ENCODE measurements around the gene GLYR1.
"Not testable (repeated sequence)": the region's sequence is repeated elsewhere in the genome, so short reads cannot be mapped to it uniquely, and the experiment has no call there.

The GLYR1 gene

DNA sequence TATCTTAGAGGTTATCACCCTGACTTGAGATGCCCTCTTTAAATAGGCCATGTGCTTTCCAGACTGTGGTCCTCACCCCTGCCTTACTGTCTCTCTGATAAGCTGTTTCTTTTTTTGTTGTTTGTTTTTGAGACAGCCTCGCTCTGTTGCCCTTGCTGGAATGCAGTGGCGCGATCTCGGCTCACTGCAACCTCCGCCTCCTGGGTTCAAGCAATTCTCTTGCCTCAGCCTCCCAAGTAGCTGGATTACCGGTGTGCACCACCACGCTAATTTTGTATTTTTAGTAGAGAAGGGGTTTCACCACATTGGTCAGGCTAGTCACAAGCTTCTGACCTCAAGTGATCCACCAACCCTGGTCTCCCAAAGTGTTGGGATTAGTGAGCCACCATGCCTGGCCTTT lies 58.2 kb downstream of the GLYR1 start:
- DNase-seq (ENCODE audit: low read depth in 2 of 2) = no peak

DNA sequence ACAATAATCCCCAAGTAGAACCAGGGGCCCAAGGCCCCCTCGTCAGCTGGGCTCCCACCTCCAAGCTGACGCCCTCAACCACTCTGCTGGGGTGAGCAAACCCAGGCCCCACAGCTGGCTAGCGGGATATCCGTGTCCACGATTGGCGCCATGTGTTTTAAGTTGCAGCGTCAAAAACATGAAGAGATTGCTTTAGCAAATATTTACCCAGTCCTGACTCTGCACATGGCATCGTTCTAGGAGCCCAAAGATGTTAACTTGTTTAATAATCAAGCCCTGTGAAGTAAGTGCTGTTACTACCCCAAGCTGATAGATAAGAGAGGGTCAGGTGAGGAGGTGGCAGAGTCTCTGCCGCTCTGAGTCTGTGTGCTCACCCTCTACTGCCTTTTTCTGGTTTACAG lies 58.6 kb downstream of the GLYR1 start:
- DNase-seq (ENCODE audit: low read depth in 2 of 2) = no peak

DNA sequence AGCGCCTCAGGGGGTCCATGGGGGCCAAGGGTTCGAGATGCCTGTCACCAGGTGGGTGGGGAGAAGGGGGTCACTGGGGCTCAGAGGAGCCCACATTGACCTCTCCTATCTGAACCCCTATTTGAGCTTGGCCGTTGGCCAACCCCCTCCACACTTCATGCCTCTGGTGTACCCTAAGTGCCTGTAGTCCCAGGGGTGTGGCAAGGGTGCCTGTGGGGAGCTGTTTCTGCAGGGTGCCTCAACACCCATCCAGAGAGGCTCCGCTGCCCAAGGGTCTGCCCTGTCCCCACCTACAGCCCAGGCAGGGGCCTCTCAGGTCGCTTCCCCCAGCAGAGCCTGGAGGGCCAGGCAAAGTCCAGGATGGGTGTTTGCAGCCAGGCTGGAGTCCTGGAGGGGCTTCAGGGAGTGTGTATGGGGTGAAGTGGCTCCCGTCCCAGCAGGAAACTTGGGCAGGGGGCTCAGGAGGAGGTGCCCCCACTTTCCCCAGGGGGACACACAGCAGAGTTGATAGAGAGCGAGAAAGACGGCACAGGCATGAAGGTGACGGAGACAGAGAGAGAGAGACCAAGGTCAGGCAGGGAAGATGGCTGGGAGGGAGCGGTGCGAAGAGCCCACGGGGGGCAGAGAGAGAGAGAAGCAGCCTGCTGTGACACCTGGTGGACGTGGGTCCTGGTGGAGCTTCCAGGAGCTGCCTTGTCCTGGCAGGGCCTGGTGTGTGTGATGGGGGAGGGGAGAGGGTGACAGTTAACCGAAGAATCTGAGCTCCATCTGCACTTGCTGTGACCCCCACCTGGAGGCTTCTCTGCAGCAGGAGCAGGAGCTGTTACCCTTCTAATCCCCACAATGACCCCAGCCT lies 59.2 kb downstream of the GLYR1 start, which contains the start of gene SEPTIN12:
TSS of gene SEPTIN12 (minus strand) at position 719 of the 856 bp plus-strand sequence. CDS start at position 19, 700 bp downstream.
- no peak for DNase-seq (ENCODE audit: low read depth in 2 of 2)

DNA sequence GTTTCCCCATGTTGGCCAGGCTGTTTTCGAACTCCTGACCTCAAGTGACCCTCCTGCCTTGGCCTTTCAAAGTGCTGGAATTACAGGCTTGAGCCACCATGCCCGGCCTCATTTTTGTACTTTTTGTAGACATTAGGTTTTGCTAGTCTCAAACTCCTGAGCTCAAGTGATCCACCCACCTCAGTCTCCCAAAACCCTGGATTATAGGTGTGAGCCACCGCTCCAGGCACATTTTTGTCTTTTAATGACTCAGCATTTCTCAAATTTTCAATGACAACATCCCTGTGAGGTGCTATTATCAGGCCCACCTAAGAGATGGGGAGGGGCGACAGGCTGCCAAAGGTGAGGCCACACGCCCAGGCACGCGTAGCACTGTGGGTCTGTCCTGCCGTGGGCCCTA lies 60.0 kb downstream of the GLYR1 start:
- DNase-seq (ENCODE audit: low read depth in 2 of 2) = no peak

DNA sequence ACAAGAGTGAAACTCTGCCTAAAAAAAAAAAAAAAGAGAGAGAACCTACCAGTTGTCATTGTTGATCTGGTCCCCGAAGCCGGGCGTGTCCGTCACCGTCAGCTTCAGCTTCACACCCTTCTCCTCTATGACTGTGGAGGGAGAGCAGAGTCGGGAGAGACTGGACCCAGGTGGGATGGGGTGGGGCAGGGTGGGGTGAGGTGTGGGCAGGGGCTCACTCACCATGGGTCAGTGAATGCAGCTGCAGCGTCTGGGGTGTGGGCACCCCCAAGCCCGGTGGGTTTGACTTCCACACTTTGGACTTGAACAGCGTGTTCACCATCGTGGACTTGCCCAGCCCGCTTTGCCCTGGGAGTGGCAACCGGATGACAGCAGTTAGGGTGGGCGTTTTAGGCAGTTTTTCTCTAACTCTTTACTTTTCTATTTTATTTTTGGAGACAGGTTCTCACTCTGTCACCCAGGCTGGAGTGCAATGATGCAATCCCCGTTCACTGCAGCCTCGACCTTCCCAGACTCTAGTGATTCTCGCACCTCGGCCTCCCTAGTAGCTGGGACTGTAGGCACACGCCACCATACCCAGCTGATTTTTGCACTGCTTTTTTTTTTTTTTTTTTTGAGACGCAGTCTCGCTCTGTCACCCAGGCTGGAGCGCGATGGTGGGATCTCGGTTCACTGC lies 61.2 kb downstream of the GLYR1 start:
- DNase-seq (ENCODE audit: low read depth in 2 of 2) = no peak

DNA sequence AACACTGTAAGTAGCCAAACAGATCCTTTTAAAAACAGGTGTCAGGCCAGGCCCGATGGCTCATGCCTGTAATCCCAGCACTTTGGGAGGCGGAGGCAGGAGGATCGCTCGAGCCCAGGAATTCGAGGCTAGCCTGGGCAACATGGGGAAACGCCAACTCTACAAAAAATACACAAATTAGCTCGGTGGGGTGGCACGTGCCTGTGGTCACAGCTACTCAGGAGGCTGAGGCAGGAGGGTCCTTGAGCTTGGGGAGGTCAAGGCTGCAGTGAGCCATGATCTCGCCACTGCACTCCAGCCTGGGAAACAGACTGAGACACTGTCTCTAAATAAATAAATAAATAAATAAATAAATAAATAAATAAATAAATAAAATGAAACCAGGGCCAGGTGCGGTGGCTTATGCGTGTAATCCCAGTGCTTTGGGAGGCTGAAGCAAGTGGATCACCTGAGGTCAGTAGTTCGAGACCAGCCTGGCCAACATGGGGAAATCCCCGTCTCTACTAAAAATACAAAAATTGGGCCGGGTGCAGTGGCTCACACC lies 62.6 kb downstream of the GLYR1 start:
- not testable (repeated sequence) for DNase-seq (ENCODE audit: low read depth in 2 of 2)

DNA sequence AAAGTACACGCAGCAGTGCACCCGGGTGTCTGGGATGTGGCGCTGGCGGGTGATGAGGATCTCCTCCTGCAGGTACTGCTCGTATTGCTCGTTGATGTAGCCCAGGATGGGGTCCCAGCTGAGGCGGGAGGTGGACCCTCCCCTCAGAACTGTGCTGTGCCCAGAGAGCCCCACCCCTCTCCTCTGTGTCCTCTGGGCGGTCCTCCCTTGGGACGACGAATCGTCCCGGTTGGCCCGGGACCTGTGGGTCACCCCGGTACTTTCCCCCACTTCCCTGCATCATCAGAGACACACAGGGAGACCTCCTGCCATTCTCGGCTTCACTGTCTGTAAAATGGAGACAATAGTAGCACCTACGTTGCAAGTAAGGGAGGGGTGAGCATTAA lies 63.1 kb downstream of the GLYR1 start:
- no peak for DNase-seq (ENCODE audit: low read depth in 2 of 2)

DNA sequence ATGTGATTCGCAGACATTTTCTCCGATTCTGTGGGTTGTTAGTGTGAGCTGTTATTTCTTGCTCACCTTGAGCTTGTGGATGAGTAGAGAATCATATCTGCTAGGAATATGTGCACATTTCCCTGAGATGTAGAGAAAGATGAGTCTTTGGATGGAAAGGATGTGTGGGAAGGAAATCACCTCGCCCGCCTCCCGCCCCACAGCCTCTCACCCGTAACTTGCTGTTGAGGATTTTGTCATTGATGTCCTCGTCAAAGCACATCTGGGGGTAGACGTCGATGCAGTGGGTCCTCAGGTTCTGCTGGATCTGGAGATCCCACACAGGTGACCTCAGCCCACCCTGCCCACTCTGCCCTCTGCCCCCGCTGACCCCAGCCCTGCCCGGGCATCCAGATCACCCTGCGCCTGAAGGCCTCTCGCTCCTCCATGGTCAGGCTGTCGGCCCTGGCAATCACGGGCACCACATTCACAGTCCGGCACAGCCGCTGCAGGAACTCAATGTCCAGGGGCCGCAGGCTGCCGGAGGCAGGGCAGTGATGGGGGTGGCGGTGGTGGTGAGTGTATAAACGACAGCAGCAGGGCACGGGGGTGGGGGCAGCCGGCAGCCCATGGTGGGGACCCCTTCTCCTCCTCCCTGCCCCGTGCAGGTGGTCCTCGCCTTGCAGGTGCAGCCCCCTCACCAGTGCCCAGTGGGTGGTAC lies 63.7 kb downstream of the GLYR1 start:
- DNase-seq (ENCODE audit: low read depth in 2 of 2) = no peak

DNA sequence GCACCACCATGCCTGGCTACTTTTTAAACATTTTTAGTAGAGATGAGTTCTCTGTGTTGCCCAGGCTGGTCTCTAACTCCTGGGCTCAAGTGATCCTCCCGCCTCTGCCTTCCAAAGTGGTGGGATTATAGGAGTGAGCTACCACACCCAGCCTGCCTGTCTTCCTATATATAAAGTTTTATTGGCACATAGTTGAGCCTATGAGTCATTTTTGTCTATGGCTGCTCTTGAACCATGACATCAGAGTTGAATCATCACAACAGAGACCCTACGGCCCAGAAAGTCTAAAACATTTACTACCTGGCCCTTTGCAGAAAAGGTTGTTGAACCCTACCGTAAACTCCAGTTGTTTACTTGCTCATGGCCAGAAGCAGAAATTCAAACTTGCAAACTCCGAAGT lies 66.9 kb downstream of the GLYR1 start:
- no peak for DNase-seq (ENCODE audit: low read depth in 2 of 2)

DNA sequence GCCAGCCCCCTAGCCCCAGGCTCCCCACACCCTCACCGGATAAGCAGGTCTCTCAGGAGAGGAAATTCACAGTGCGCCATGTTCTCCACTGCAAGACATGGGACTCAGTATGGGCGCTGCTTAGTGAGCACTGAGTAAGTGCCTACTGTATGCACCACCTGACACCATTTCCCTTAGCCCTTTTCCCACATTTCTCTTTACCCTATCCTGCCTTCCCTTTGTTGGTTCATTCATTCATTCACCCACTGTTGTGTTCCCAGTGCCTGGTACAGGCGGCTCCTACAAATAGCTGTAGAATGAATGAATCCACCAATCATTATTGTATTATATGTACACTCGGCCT lies 69.1 kb downstream of the GLYR1 start:
- DNase-seq (ENCODE audit: low read depth in 2 of 2) = no peak

DNA sequence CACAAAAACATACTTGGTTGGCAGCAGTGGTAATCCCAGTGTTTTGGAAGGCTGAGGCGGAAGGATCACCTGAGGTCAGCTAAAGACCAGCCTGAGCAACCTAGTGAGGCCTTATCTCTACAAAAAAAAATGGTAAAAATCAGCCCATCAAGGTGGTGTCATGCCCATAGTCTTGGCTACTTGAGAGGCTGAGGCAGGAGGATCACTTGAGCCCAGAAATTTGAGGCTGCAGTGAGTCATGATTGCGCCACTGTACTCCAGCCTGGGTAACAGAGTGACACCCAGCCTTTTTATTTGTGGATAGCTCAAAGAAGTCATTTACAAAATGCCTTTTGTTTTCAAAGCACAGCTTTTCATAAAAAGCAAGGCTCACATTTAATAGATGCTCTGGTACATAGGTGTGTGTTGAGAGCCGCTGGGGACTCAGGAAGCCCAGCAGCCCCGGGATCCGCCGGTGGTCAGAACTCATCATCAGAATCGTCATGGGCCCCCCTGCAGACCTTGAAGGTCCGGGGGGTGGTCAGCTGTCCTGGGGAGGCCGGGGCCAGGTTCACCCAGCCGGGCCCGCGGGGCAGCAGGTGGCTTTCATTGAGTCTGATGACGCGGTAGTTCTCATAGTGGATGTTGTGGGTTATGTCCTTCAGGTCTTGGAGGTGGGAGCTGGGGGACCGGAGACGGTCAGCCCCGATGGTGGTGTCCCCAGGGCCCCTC lies 69.6 kb downstream of the GLYR1 start:
- no peak for DNase-seq (ENCODE audit: low read depth in 2 of 2)

DNA sequence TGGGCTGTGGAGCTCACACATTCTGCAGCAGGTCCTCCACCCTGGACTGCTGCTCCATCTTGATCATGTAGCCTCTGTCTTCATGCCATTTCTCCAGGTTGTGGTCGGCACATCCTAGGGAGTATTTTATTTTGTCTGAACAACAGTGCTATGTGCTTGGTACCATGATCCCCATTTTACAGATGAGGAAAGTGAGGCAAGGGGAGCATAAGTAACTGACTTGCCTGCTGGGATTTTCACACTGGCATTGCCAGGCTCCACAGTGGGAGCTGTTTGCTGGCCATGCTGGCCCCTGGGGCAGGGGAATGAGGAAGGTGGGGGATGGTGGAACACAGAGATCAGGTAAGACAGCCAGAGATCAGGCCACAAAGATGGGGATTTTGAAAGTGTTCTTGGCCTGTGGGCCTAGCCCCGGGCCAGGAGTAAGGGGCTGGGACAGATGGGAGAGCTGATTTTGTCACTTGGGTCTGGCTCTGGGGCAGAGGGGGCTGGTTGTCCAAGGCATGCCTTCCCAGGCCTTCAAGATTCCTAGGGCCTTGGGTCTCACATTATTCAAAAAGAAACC lies 70.9 kb downstream of the GLYR1 start:
- DNase-seq (ENCODE audit: low read depth in 2 of 2) = no peak

DNA sequence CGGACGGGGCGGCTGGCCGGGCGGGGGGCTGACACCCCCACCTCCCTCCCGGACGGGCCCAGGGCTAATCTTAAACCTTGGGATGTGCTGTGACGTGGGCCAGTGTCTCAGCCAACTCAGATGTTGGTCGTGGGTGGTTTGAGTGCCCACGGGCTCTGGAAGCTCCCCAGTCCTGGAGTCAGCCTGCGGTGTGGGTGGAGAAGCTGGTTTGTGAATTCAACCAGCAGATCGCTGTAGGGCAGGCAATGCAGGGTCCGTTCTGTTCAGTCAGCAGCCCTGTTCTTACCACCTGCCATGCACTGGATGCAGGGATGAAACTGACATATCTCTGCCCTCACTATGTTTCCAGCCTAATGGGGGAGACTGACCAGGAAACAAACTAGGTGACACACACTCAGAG lies 72.1 kb downstream of the GLYR1 start:
- no peak for DNase-seq (ENCODE audit: low read depth in 2 of 2)

DNA sequence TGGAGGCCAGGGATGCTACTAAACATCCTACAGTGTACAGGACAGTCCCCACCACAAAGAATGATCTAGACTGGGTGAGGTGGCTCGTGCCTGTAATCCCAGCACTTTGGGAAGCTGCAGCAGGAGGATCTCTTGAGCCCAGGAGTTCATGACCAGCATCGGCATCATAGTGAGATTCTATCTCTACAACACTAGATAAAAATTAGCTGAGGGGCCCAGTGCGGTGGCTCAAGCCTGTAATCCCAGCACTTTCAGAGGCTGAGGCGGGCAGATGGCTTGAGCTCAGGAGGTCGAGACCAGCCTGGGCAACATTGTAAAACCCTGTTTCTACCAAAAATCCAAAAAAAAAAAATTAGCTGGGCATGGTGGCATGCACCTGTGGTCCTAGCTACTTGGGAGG lies 74.7 kb downstream of the GLYR1 start:
- DNase-seq (ENCODE audit: low read depth in 2 of 2) = no peak

DNA sequence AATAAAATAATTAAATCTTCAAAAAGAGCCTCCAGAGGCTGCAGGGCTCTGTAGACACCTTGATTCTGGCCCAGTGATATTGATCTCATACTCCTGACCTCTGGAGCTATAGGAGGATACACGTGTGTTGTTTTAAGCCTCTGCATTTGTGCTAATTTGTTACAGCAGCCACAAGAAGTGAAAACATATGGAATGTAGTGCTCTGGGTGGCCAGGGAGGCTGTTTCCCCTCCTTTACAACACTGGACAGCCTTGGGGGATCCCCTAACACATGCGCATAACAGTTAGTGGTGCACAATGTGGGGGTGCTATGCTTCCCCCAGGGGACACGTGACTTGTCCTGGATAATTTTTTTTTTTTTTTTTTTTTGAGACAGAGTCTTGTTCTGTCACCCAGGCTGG lies 75.4 kb downstream of the GLYR1 start:
- no peak for DNase-seq (ENCODE audit: low read depth in 2 of 2)

DNA sequence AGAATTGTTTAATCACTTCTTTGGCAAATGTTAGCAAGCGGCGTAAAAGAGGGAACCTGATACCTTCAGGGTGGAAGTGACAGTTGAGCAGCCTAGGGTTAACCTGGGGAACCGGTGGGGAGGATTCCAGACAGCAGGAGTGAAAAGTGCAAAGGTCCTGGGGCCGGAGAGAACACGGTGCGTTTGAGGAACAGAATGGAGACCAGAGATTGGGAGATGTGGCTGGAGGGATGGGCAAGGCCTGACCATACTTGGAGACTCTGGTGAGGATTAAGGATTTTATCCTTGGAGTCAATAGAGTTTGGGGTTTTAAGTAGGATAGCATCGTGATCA lies 77.8 kb downstream of the GLYR1 start:
- DNase-seq (ENCODE audit: low read depth in 2 of 2) = no peak

DNA sequence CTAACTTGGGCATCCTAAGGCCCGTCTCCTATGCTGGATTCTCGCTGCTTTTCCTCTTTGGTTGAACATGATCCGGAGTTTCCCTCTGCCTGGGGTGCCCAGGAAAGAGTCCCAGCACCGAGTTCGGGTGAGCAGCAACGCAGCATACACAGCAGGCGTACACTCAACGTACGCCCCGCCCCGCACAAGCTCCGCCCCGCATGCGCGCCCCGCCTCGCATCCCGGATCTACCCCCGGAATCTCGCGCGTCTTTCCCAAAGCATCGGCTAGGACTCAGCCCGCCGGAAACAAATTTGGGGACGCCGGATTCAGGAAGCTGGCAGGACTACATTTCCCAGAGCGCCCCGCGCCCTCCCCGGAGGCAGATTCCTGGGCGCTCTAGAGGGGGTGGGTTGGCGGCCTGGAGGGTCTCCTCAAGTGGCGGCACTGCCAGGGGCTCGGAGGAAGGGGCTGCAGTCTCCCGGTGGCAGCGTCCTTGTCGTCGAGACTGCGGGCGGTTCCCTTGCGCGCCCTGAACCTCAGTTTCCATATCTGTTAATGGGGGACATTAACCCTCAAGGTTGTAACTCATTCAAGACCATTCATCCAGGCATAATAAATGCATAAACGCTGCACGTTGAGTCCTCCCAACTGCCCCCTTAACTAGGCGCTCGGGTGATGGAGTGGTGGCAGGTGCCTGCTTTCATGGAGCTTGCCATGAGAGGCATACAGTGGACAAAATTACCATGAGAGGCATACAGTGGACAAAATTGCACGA lies 78.4 kb downstream of the GLYR1 start:
- DNase-seq (ENCODE audit: low read depth in 2 of 2) = peak; percentile 92 to 94

DNA sequence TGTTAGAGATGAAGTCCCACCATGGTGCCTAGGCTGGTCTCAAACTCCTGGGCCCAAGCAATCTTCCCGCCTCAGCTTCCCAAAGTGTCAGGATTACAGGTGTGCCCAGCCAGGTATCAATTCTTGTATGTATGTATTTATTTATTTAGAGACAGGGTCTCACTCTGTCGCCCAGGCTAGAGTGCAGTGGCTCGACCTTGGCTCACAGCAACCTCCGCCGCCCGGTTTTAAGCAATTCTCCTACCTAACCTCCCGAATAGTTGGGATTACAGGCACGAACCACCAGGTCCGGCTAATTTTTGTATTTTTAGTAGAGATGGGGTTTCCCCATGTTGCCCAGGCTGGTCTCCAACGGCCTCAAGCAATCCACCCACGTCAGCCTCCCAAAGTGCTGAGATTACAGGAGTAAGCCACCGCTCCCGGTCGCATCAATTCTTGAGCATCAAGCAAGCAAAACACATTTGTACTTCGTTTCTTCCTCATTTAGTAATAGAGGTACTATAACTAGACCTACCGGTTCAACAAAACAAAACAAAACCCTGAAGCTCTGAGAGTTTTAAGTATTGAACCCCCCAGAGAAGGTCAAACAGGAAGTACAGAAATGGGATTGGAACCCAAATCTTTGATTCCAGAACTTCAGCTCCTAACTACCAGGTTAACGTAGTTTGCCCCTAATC lies 79.1 kb downstream of the GLYR1 start:
- DNase-seq (ENCODE audit: low read depth in 2 of 2) = no peak

DNA sequence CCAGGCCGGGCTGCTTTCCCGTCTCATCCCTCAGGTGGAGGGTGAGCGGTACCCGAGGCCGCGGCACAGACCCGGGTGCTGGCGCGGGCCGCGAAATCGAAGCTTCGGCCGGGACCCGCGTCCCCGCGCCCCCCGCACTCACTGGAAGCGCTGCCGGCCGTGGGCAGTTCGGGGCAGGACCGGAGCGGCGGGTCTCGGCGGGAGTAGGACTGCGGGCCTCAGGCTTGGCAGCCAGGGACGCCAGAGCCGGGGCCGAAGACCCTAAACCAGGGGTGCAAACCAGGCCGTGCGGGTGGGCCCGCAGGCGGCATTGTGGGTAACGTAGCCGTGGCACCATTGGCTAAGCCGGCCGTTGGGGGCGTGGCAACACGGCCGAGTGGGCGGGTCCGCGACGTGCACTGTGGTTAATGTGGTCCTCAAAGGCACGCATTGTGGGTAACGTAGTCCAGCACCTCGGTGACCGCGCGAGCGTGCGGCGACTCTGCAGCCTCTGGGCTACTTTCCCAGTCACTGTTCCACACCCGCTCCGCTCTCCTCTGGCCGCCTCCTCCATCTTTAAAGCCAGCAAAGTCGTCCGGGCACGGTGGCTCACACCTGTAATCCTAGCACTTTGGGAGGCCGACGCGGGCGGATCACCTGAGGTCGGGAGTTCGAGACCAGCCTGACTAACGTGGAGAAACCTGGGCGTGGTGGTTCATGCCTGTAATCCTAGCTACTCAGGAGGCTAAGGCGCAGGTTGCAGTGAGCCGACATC lies 80.0 kb downstream of the GLYR1 start, which contains the start of gene ZNF500:
TSS of gene ZNF500 (minus strand) at position 288 of the 754 bp plus-strand sequence. CDS start 1,184 bp downstream, outside the sequence.
- DNase-seq (ENCODE audit: low read depth in 2 of 2) = peak; percentile 95 to 97

Data from stimulated activated CD4-positive, alpha-beta T cell treated with anti-CD3 and anti-CD28 coated beads, Interleukin-4, amount 100 ng/mL, for 48 hours (primary cell).